ENCODE data around the gene MAP4. TPM values are rescaled to one million over a fixed set of nuclear protein-coding genes. Genes with fewer than 3 reads are reported as not detected.

MAP4 gene
- polyA plus RNA-seq, 2 of the 4 experiments (the other 2 are of a cell fraction): 77.7 to 98.5 TPM

- ChIA-PET POLR2A (no interaction called here), CTCF (interaction anchor here (1.6 to 2.7 kb wide), 2 partner anchors 8 to 46 kb away, joined by 3 to 9 read pairs; no protein-coding TSS in a partner anchor)
- no peaks in the 10 kb centered on the region for H3K4me1 ChIP-seq
- FAIRE-seq: no peak
- H3K4me3 ChIP-seq: no peak overlapping the region
- no peaks in the 10 kb centered on the region for H3K9me3 ChIP-seq
- H3K27ac ChIP-seq: no peak overlapping the region
- no peak for ATAC-seq
- WGBS (ENCODE audit: missing lambda C conversion rate): 92% methylated on average over 3 of the region's 3 CpGs
- no peak overlapping the region for H3K4me2 ChIP-seq
- TF ChIP-seq BHLHE40 (IDR thresholded peaks at IDR 0.05; ENCODE audit: low read depth, low read length) (no peak), CHD4 (IDR thresholded peaks at IDR 0.05; ENCODE audit: borderline replicate concordance) (no peak), REST (IDR thresholded peaks at IDR 0.05) (no peak), FOSB (CRISPR knock-in tag; IDR thresholded peaks at IDR 0.05) (no peak), CBX8 (IDR thresholded peaks at IDR 0.05) (no peak), NPAS2 (CRISPR knock-in tag; IDR thresholded peaks at IDR 0.05; ENCODE audit: borderline replicate concordance) (no peak), PHF8 (IDR thresholded peaks at IDR 0.05; ENCODE audit: borderline replicate concordance, low read depth) (no peak), RFX5 (IDR thresholded peaks at IDR 0.05) (no peak), ZSCAN20 (CRISPR knock-in tag; IDR thresholded peaks at IDR 0.05) (no peak), MYC (IDR thresholded peaks at IDR 0.05; ENCODE audit: borderline replicate concordance, low read length) (no peak), HDAC2 (IDR thresholded peaks at IDR 0.05) (no peak), FOXS1 (CRISPR knock-in tag; IDR thresholded peaks at IDR 0.05) (no peak), PBX3 (IDR thresholded peaks at IDR 0.05) (no peak)
- TF ChIP-seq, protein P1, sequence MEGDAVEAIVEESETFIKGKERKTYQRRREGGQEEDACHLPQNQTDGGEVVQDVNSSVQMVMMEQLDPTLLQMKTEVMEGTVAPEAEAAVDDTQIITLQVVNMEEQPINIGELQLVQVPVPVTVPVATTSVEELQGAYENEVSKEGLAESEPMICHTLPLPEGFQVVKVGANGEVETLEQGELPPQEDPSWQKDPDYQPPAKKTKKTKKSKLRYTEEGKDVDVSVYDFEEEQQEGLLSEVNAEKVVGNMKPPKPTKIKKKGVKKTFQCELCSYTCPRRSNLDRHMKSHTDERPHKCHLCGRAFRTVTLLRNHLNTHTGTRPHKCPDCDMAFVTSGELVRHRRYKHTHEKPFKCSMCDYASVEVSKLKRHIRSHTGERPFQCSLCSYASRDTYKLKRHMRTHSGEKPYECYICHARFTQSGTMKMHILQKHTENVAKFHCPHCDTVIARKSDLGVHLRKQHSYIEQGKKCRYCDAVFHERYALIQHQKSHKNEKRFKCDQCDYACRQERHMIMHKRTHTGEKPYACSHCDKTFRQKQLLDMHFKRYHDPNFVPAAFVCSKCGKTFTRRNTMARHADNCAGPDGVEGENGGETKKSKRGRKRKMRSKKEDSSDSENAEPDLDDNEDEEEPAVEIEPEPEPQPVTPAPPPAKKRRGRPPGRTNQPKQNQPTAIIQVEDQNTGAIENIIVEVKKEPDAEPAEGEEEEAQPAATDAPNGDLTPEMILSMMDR (IDR thresholded peaks at IDR 0.05): no peak
- TF ChIP-seq, protein P2, sequence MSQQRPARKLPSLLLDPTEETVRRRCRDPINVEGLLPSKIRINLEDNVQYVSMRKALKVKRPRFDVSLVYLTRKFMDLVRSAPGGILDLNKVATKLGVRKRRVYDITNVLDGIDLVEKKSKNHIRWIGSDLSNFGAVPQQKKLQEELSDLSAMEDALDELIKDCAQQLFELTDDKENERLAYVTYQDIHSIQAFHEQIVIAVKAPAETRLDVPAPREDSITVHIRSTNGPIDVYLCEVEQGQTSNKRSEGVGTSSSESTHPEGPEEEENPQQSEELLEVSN (IDR thresholded peaks at IDR 0.05; ENCODE audit: borderline replicate concordance, low read depth): no peak
- DNase-seq (ENCODE audit: low read depth in 1 of 2, low spot score in 1 of 2): no peak
Observed at GRCh38 chr3:47870156-47870555, 146.1 kb downstream of the MAP4 start.

DNA sequence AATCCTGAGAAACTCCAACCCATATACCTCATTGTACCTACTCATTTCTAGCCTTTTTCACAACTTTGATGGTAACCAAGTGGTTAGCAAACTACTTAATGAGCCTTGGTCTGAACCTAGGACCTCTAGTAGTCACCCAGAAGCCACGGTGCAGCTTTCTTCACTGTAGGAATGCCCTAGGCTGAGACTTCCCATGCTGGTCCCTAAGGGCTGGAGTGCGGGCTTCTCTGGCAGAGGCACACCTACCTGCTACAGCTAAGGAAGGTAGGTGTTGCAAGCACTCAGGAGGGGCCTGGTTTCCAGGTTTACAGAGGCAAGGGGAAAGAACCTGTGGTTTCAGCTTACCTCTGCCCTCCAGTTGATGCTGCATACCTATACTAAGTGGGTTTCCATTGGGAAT, 147.9 kb downstream of the MAP4 start:
- Histone ChIP-seq H3K27ac (no peak overlapping the region), H3K9me3 (no peaks in the 10 kb centered on the region), H3K4me3 (no peak overlapping the region), H3K4me2 (no peak overlapping the region), H3K4me1 (no peaks in the 10 kb centered on the region)
- POLR2A ChIA-PET: interaction anchor here (0.6 kb wide), 1 partner anchor 18 kb away, joined by 3 read pairs; no protein-coding TSS in a partner anchor
- WGBS (ENCODE audit: missing lambda C conversion rate): 100% methylated on average over 2 of the region's 2 CpGs
- no peak for ATAC-seq
- DNase-seq (ENCODE audit: low read depth in 1 of 2, low spot score in 1 of 2): no peak
- CTCF ChIA-PET: interaction anchor here (1.4 kb wide), 1 partner anchor 60 kb away, joined by 4 read pairs; no protein-coding TSS in a partner anchor
- FAIRE-seq: no peak
- no peak for TF ChIP-seq REST (IDR thresholded peaks at IDR 0.05)
- TF ChIP-seq TP53 (CRISPR knock-in tag; IDR thresholded peaks at IDR 0.05): no peak
- no peak for TF ChIP-seq CHD2 (IDR thresholded peaks at IDR 0.05; ENCODE audit: low read length, partially characterized antibody)
- TF ChIP-seq EHF (CRISPR knock-in tag; IDR thresholded peaks at IDR 0.05): no peak
- no peak for TF ChIP-seq ATOH8 (CRISPR knock-in tag; IDR thresholded peaks at IDR 0.05; ENCODE audit: low read depth)
- TF ChIP-seq ZC3H11A (IDR thresholded peaks at IDR 0.05): no peak
- no peak for TF ChIP-seq HDAC2 (IDR thresholded peaks at IDR 0.05)
- no peak for TF ChIP-seq ESRRA (IDR thresholded peaks at IDR 0.05; ENCODE audit: borderline replicate concordance, low read length)
- TF ChIP-seq, protein P1 (IDR thresholded peaks at IDR 0.05): no peak
- TF ChIP-seq HOXA7 (CRISPR knock-in tag; IDR thresholded peaks at IDR 0.05): no peak

Measured in A549 (cell line).